HFFc6 (cell line): ENCODE results near the gene MAP3K5. TPM values are rescaled to one million over a fixed set of nuclear protein-coding genes. Genes with fewer than 3 reads are reported as not detected.
"Not testable (repeated sequence)": the region's sequence is repeated elsewhere in the genome, so short reads cannot be mapped to it uniquely, and the experiment has no call there.

Experiments
- DNase-seq: peaks from one replicate; pipeline ENCODE4 v3.0.0-alpha.2; 2018
- H3K27ac Mint-ChIP-seq: 2 replicates; pipeline ENCODE4 v1.8.0; 2020; ENCODE audit warnings: mild to moderate bottlenecking, mixed read lengths
- H3K27me3 Mint-ChIP-seq: 2 replicates; pipeline ENCODE4 v1.8.0; 2021; ENCODE audit warnings: mild to moderate bottlenecking, moderate library complexity, mixed read lengths; ENCODE audit not compliant: insufficient read depth
- H3K36me3 Mint-ChIP-seq: 2 replicates; pipeline ENCODE4 v1.8.0; 2021; ENCODE audit warnings: low read depth, mixed read lengths
- H3K4me1 Mint-ChIP-seq: 2 replicates; pipeline ENCODE4 v1.8.0; 2020; ENCODE audit warnings: low read depth, mixed read lengths
- H3K4me3 Mint-ChIP-seq: 2 replicates; pipeline ENCODE4 v1.8.0; 2020; ENCODE audit warnings: mild to moderate bottlenecking, moderate library complexity, mixed read lengths
- H3K9me3 Mint-ChIP-seq: 2 replicates; pipeline ENCODE4 v1.8.0; 2020; ENCODE audit warnings: mild to moderate bottlenecking, mixed read lengths
- CTCF ChIP-seq: fragments of 200-600 bp; sonication (generic); IDR thresholded peaks from 2 replicates; pipeline ENCODE4 v1.5.0; 2021; ENCODE audit warnings: antibody characterized with exemption, mild to moderate bottlenecking
- total RNA-seq, 6 experiments: library from RNA; stranded (reverse); fragmentation: NEBNext Ultra II Directional; extraction: Animal tissue kit (Norgen Biotek cat#: 25700); gene quantifications; 2 replicates in 1 of 6; 3 replicates in 5 of 6; pipeline ENCODE4 v1.2.3, GENCODE V29; 2021

Gene MAP3K5
- total RNA-seq, 6 experiments from 2014 or later = 11.9 to 22.2 (median 19.1) TPM

- Mint-ChIP-seq H3K27ac (no peak overlapping the region), H3K4me1 (peaks cover 51% of the 10 kb centered on the region), H3K27me3 (no peaks in the 10 kb centered on the region), H3K9me3 (no peaks in the 10 kb centered on the region), H3K4me3 (no peak overlapping the region), H3K36me3 (no peaks in the 10 kb centered on the region; the same call in 1 of the 2 replicates)
- no peak for DNase-seq
- TF ChIP-seq CTCF = no peak
Observed at GRCh38 chr6:136764517-136764993, 27.7 kb downstream of the MAP3K5 start.

- H3K27ac Mint-ChIP-seq = no peak overlapping the region
- H3K4me3 Mint-ChIP-seq = no peak overlapping the region
- no peak for DNase-seq
- no peak for TF ChIP-seq CTCF
- no peaks in the 10 kb centered on the region for H3K9me3 Mint-ChIP-seq
- H3K4me1 Mint-ChIP-seq = peaks cover 51% of the 10 kb centered on the region
- no peaks in the 10 kb centered on the region; the same call in 1 of the 2 replicates for H3K36me3 Mint-ChIP-seq
- no peaks in the 10 kb centered on the region for H3K27me3 Mint-ChIP-seq
Observed at GRCh38 chr6:136763716-136764516, 28.4 kb downstream of the MAP3K5 start.

GRCh38 chr6:136763255-136763654 is 29.0 kb downstream of the MAP3K5 start:
- H3K36me3 Mint-ChIP-seq = no peaks in the 10 kb centered on the region; the same call in 1 of the 2 replicates
- no peak for DNase-seq
- no peak for TF ChIP-seq CTCF
- no peak overlapping the region for H3K27ac Mint-ChIP-seq
- H3K9me3 Mint-ChIP-seq = no peaks in the 10 kb centered on the region
- peaks cover 51% of the 10 kb centered on the region for H3K4me1 Mint-ChIP-seq
- no peaks in the 10 kb centered on the region for H3K27me3 Mint-ChIP-seq
- H3K4me3 Mint-ChIP-seq = no peak overlapping the region

- peak overlapping the region; percentile 74 for H3K4me3 Mint-ChIP-seq
- TF ChIP-seq CTCF = no peak
- peaks cover 43% of the 10 kb centered on the region for H3K4me1 Mint-ChIP-seq
- no peaks in the 10 kb centered on the region for H3K27me3 Mint-ChIP-seq
- no peaks in the 10 kb centered on the region for H3K9me3 Mint-ChIP-seq
- no peak for DNase-seq
- peaks cover under 1% of the 10 kb centered on the region; the same call in 1 of the 2 replicates for H3K36me3 Mint-ChIP-seq
- H3K27ac Mint-ChIP-seq = peak overlapping the region; percentile 73
Observed at GRCh38 chr6:136762022-136762975, 30.0 kb downstream of the MAP3K5 start.

- Mint-ChIP-seq H3K36me3 (peaks cover 6% of the 10 kb centered on the region; the same call in 1 of the 2 replicates), H3K27me3 (no peaks in the 10 kb centered on the region), H3K27ac (peak overlapping the region; percentile 73), H3K9me3 (no peaks in the 10 kb centered on the region), H3K4me1 (peaks cover 47% of the 10 kb centered on the region), H3K4me3 (peak overlapping the region; percentile 74)
- peak; percentile 12 for DNase-seq
- no peak for TF ChIP-seq CTCF
Observed at GRCh38 chr6:136761227-136761922, 30.9 kb downstream of the MAP3K5 start.

- H3K9me3 Mint-ChIP-seq, H3K27me3 Mint-ChIP-seq, DNase-seq, H3K36me3 Mint-ChIP-seq: not testable (repeated sequence)
- H3K27ac Mint-ChIP-seq = peak overlapping the region; percentile 66
- H3K4me1 Mint-ChIP-seq = peaks cover 47% of the 10 kb centered on the region
- peak overlapping the region; percentile 74; the same call in 1 of the 2 replicates for H3K4me3 Mint-ChIP-seq
Observed at GRCh38 chr6:136760781-136761180, 31.5 kb downstream of the MAP3K5 start.
